Colonic mucosa (tissue), 4 donors: ENCODE data around the gene RNF214. TPM values are rescaled to one million over a fixed set of nuclear protein-coding genes. Genes with fewer than 3 reads are reported as not detected.
"Not testable (repeated sequence)": the region's sequence is repeated elsewhere in the genome, so short reads cannot be mapped to it uniquely, and the experiment has no call there.

Source experiments
- DNase-seq: peaks from one replicate; pipeline ENCODE4 v3.0.0-alpha.2; 2020
- H3K27ac ChIP-seq: fragments of 200-600 bp; one replicate; pipeline ENCODE4 v1.8.0; 2021
- H3K27me3 ChIP-seq: fragments of 200-600 bp; one replicate; pipeline ENCODE4 v1.8.0; 2021
- H3K36me3 ChIP-seq: fragments of 200-600 bp; one replicate; pipeline ENCODE4 v1.8.0; 2021
- H3K4me1 ChIP-seq: fragments of 200-600 bp; one replicate; pipeline ENCODE4 v1.8.0; 2021; ENCODE audit warnings: mild to moderate bottlenecking
- H3K4me3 ChIP-seq: fragments of 200-600 bp; one replicate; pipeline ENCODE4 v1.8.0; 2021
- H3K9ac ChIP-seq, 2 donors: one replicate each; pipeline ENCODE4 v1.7.0; 2013; ENCODE audit warnings: control low read depth in 2 of 2, low read depth in 2 of 2, low read length in 2 of 2
- H3K9me3 ChIP-seq: fragments of 200-600 bp; one replicate; pipeline ENCODE4 v1.8.0; 2021
- CTCF ChIP-seq: fragments of 200-600 bp; IDR thresholded peaks from one replicate; pipeline ENCODE4 v1.8.0; 2022; ENCODE audit warnings: antibody characterized with exemption, mild to moderate bottlenecking
- intact Hi-C: fragments of 100-400 bp; cut with DNase I; formaldehyde crosslinking; loops from one replicate; pipeline ENCODE4 v1.14.1; 2022
- total RNA-seq, 2 donors: library from RNA; stranded (reverse); fragmentation: NEBNext Ultra II Directional in 1 of 2; extraction: Animal tissue kit (Norgen Biotek cat#: 25700) in 1 of 2; gene quantifications; one replicate each; pipeline ENCODE4 v1.2.1, GENCODE V29; 2021
- donor health status: healthy.
- donor health status: DM: no; HTN: no; CAD: no.
- donor health status: DM: no; HTN: no; CAD: no.

The RNF214 gene
- total RNA-seq = 10 to 100 TPM; 20.0 to 20.3 TPM

GRCh38 chr11:117232092-117232878 is at the start of gene RNF214:
TSS of gene RNF214 (plus strand) at chr11:117232671. CDS start at chr11:117234273, 1,602 bp downstream.
- Histone ChIP-seq H3K9me3 (no peaks in the 10 kb centered on the region), H3K27ac (peak within 1 kb of the TSS; percentile 94), H3K27me3 (no peaks in the 10 kb centered on the region), H3K4me3 (peak within 1 kb of the TSS; percentile 97), H3K9ac (peak within 1 kb of the TSS; percentile 97 to 100), H3K36me3 (peaks cover 9% of the 10 kb centered on the region), H3K4me1 (peaks cover 6% of the 10 kb centered on the region)
- intact Hi-C loops = loop anchor here (5.0 kb wide), 1 partner anchor 95 kb away; the partner anchor contains the start of gene CEP164
- peak; percentile 80 for DNase-seq
- peak; percentile 75 for TF ChIP-seq CTCF

- H3K27me3 ChIP-seq, intact Hi-C loops, H3K9me3 ChIP-seq, H3K27ac ChIP-seq, H3K9ac ChIP-seq, H3K4me1 ChIP-seq, H3K36me3 ChIP-seq, DNase-seq, H3K4me3 ChIP-seq: not testable (repeated sequence)
Measured at GRCh38 chr11:117183178-117183577, 49.3 kb upstream of the RNF214 start.

- H3K27ac ChIP-seq = no peak overlapping the region
- H3K4me1 ChIP-seq = no peaks in the 10 kb centered on the region
- intact Hi-C loops = no loop called here
Measured at GRCh38 chr11:117183724-117184349, 48.6 kb upstream of the RNF214 start.

GRCh38 chr11:117185736-117186430 is 46.6 kb upstream of the RNF214 start:
- Histone ChIP-seq H3K9me3 (no peaks in the 10 kb centered on the region), H3K4me3 (no peak overlapping the region), H3K4me1 (no peaks in the 10 kb centered on the region), H3K9ac (peak overlapping the region in 1 of 2 donors; percentile 9), H3K36me3 (no peaks in the 10 kb centered on the region), H3K27me3 (no peaks in the 10 kb centered on the region), H3K27ac (peak overlapping the region; percentile 53)
- no peak for TF ChIP-seq CTCF
- no peak for DNase-seq
- intact Hi-C loops = no loop called here

More at GRCh38 chr11:117183724-117184349, 48.6 kb upstream of the RNF214 start:
- Histone ChIP-seq H3K36me3 (no peaks in the 10 kb centered on the region), H3K9me3 (no peaks in the 10 kb centered on the region), H3K4me3 (no peak overlapping the region), H3K27me3 (no peaks in the 10 kb centered on the region), H3K9ac (no peak overlapping the region)
- no peak for TF ChIP-seq CTCF
- DNase-seq = peak; percentile 65

GRCh38 chr11:117186431-117186761 is 46.1 kb upstream of the RNF214 start:
- Histone ChIP-seq H3K27ac (peak overlapping the region; percentile 53), H3K36me3 (no peaks in the 10 kb centered on the region), H3K4me1 (no peaks in the 10 kb centered on the region), H3K4me3 (no peak overlapping the region), H3K27me3 (no peaks in the 10 kb centered on the region), H3K9ac (peak overlapping the region in 1 of 2 donors; percentile 9), H3K9me3 (no peaks in the 10 kb centered on the region)
- DNase-seq = peak; percentile 18
- intact Hi-C loops = no loop called here
- TF ChIP-seq CTCF = no peak
